SH-SY5Y (cell line): ENCODE data around the gene CELSR1.

Experiments used
- GATA2 ChIP-seq: IDR thresholded peaks from 2 replicates; pipeline ENCODE4 v1.6.1; 2011; ENCODE audit warnings: mild to moderate bottlenecking, low read depth, low read length
- GATA3 ChIP-seq: IDR thresholded peaks from 2 replicates; pipeline ENCODE4 v1.6.1; 2011; ENCODE audit warnings: low read depth, mild to moderate bottlenecking, low read length, moderate library complexity

- TF ChIP-seq GATA3 (no peak), GATA2 (no peak)
Observed at GRCh38 chr22:46449974-46450745, 87.3 kb downstream of the CELSR1 start.
